ENCODE results near the gene CLMN.
A peak's percentile ranks its signal among the peaks of the same experiment; 100 is the strongest.

The CLMN gene

GRCh38 chr14:95250140-95250769 is 69.5 kb downstream of the CLMN start:
- H3K27ac ChIP-seq: peak overlapping the region; percentile 47
- TF ChIP-seq CTCF (conservative IDR thresholded peaks at IDR 0.05): no peak

- no peak for TF ChIP-seq CTCF (conservative IDR thresholded peaks at IDR 0.05)
- no peak overlapping the region for H3K27ac ChIP-seq
These were observed 71.3 kb downstream of the CLMN start for GRCh38 chr14:95248432-95248831.

- no peak overlapping the region for H3K27ac ChIP-seq
- no peak for TF ChIP-seq CTCF (conservative IDR thresholded peaks at IDR 0.05)
These were observed 72.8 kb downstream of the CLMN start for GRCh38 chr14:95246870-95247269.

GRCh38 chr14:95245334-95245733 is 74.4 kb downstream of the CLMN start:
- no peak overlapping the region for H3K27ac ChIP-seq
- TF ChIP-seq CTCF (conservative IDR thresholded peaks at IDR 0.05): no peak

- H3K27ac ChIP-seq: no peak overlapping the region
- TF ChIP-seq CTCF (conservative IDR thresholded peaks at IDR 0.05): no peak
These were observed 75.1 kb downstream of the CLMN start for GRCh38 chr14:95244587-95244986.

GRCh38 chr14:95242870-95243269 is 76.8 kb downstream of the CLMN start:
- H3K27ac ChIP-seq: no peak overlapping the region
- no peak for TF ChIP-seq CTCF (conservative IDR thresholded peaks at IDR 0.05)

- no peak for TF ChIP-seq CTCF (conservative IDR thresholded peaks at IDR 0.05)
- no peak overlapping the region for H3K27ac ChIP-seq
These were observed 78.6 kb downstream of the CLMN start for GRCh38 chr14:95240859-95241813.

Data from VCaP (cell line).